Measurements from ENCODE around the gene CDKN2B.
A peak's percentile ranks its signal among the peaks of the same experiment; 100 is the strongest.

The CDKN2B gene

GRCh38 chr9:22033012-22033630 lies 24.0 kb upstream of the CDKN2B start:
- DNase-seq, result no peak

GRCh38 chr9:22031655-22032411 lies 22.7 kb upstream of the CDKN2B start:
- no peak for DNase-seq

GRCh38 chr9:22030101-22030598 lies 21.0 kb upstream of the CDKN2B start:
- peak; percentile 53 for DNase-seq

- DNase-seq, result no peak
These were observed 20.1 kb upstream of the CDKN2B start for GRCh38 chr9:22029231-22029630.

- DNase-seq, result no peak
These were observed 19.3 kb upstream of the CDKN2B start for GRCh38 chr9:22028394-22028793.

- DNase-seq, result no peak
These were observed 17.6 kb upstream of the CDKN2B start for GRCh38 chr9:22026696-22027095.

GRCh38 chr9:22022396-22022795 lies 13.3 kb upstream of the CDKN2B start:
- no peak for DNase-seq

GRCh38 chr9:22010866-22011625 lies 1.9 kb upstream of the CDKN2B start:
- DNase-seq, result peak; percentile 58

- DNase-seq, result no peak
These were observed 382 bp upstream of the CDKN2B start for GRCh38 chr9:22009506-22009867.

GRCh38 chr9:22008384-22008716 lies 755 bp downstream of the CDKN2B start:
- no peak for DNase-seq

- DNase-seq, result peak; percentile 41
These were observed 3.2 kb downstream of the CDKN2B start for GRCh38 chr9:22005702-22006606.

GRCh38 chr9:22005021-22005701 lies 3.9 kb downstream of the CDKN2B start:
- DNase-seq, result no peak

GRCh38 chr9:22002038-22002437 lies 7.1 kb downstream of the CDKN2B start:
- DNase-seq, result no peak

- no peak for DNase-seq
These were observed 11.1 kb downstream of the CDKN2B start for GRCh38 chr9:21998026-21998425.

- no peak for DNase-seq
These were observed 11.6 kb downstream of the CDKN2B start for GRCh38 chr9:21997480-21997879.

GRCh38 chr9:21996858-21997257 lies 12.2 kb downstream of the CDKN2B start:
- DNase-seq, result no peak

- no peak for DNase-seq
These were observed 12.7 kb downstream of the CDKN2B start for GRCh38 chr9:21996438-21996837.

- peak; percentile 43 for DNase-seq
These were observed 13.3 kb downstream of the CDKN2B start for GRCh38 chr9:21995666-21996398.

GRCh38 chr9:21995006-21995665 lies 14.0 kb downstream of the CDKN2B start:
- peak; percentile 74 for DNase-seq

GRCh38 chr9:21994556-21995005 lies 14.5 kb downstream of the CDKN2B start, which contains the start of gene CDKN2B-AS1:
Gene CDKN2B-AS1, plus strand, starts transcription at chr9:21994791.
- DNase-seq, result peak; percentile 60
